PC-3 (cell line): ENCODE results near the gene SRD5A3.

Experiments
- EZH2 ChIP-seq: fragments of 300-600 bp; sonication (generic); IDR thresholded peaks from one replicate; pipeline ENCODE4 v1.6.1; 2017; ENCODE audit warnings: antibody characterized with exemption, mild to moderate bottlenecking, low read length; ENCODE audit not compliant: unreplicated experiment
- TF ChIP-seq, protein P1 (sequence below): fragments of 300-600 bp; sonication (generic); conservative IDR thresholded peaks from 2 replicates; pipeline ENCODE4 v1.5.1; 2017; ENCODE audit warnings: antibody characterized with exemption, low read depth, mild to moderate bottlenecking, low read length

DNA sequence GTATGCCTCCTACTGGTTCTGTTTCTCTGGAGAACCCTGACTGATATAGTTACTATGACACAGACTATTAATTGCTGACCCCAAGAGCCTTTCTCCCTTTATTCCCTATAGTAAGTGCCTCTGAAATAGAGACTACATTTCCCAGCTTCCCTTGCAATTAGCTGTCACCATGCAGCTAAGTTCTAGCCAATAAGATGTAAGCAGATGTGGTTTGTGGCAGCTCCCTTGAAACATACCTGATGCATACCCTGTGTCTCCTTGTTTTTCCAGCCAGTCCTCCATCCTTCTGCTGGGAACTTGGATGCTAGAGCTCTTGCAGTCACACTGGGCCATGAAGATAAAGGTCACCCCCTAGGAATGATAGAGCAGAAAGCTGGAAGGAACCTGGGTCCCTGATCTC lies 40.0 kb downstream of the SRD5A3 start:
- no peak for TF ChIP-seq EZH2
- TF ChIP-seq, protein P1, sequence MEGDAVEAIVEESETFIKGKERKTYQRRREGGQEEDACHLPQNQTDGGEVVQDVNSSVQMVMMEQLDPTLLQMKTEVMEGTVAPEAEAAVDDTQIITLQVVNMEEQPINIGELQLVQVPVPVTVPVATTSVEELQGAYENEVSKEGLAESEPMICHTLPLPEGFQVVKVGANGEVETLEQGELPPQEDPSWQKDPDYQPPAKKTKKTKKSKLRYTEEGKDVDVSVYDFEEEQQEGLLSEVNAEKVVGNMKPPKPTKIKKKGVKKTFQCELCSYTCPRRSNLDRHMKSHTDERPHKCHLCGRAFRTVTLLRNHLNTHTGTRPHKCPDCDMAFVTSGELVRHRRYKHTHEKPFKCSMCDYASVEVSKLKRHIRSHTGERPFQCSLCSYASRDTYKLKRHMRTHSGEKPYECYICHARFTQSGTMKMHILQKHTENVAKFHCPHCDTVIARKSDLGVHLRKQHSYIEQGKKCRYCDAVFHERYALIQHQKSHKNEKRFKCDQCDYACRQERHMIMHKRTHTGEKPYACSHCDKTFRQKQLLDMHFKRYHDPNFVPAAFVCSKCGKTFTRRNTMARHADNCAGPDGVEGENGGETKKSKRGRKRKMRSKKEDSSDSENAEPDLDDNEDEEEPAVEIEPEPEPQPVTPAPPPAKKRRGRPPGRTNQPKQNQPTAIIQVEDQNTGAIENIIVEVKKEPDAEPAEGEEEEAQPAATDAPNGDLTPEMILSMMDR = no peak
